A673 (cell line): Measurements from ENCODE around the gene KRTAP10-10. TPM values are rescaled to one million over a fixed set of nuclear protein-coding genes. Genes with fewer than 3 reads are reported as not detected.

Experiments used
- BruUV-seq: library from RNA; stranded (reverse); fragments of 400-500 nt; replicated peaks from 2 replicates; lab custom pipeline; 2021; lab: Mats Ljungman, UMichigan
- CTCF ChIA-PET: fragments of 300-600 bp; sonication (Branson Sonifier 250); formaldehyde crosslinking; loops from one replicate; lab custom pipeline; 2022; ENCODE audit warnings: antibody characterized with exemption; lab: Charles Lee
- POLR2A ChIA-PET: fragments of 300-600 bp; sonication (Branson Sonifier 250); formaldehyde crosslinking; loops from one replicate; lab custom pipeline; 2022; ENCODE audit warnings: antibody characterized with exemption; ENCODE audit not compliant: low non-redundant PET; lab: Charles Lee
- DNase-seq: peaks from one replicate; pipeline ENCODE4 v3.0.0-alpha.2; 2015; ENCODE audit warnings: low spot score
- H3K27ac ChIP-seq: fragments of 200-600 bp; sonication (generic); 2 replicates; pipeline ENCODE4 v1.5.1; 2016; ENCODE audit warnings: mixed run types, low read depth, mild to moderate bottlenecking, mixed read lengths, antibody characterized with exemption, low read length; ENCODE audit not compliant: poor library complexity, severe bottlenecking
- H3K27me3 ChIP-seq: fragments of 200-600 bp; sonication (generic); replicated peaks from 2 replicates; pipeline ENCODE4 v1.6.1; 2017; ENCODE audit warnings: mixed run types, low read depth, mild to moderate bottlenecking, mixed read lengths, antibody characterized with exemption, low read length; ENCODE audit not compliant: insufficient read depth, poor library complexity
- H3K36me3 ChIP-seq: fragments of 200-600 bp; sonication (generic); 2 replicates; pipeline ENCODE4 v1.6.1; 2016; ENCODE audit warnings: mixed run types, mild to moderate bottlenecking, mixed read lengths, antibody characterized with exemption, low read length; ENCODE audit not compliant: insufficient read depth, poor library complexity, severe bottlenecking
- H3K4me1 ChIP-seq: fragments of 200-600 bp; sonication (generic); 2 replicates; pipeline ENCODE4 v1.6.1; 2017; ENCODE audit warnings: mixed run types, mild to moderate bottlenecking, mixed read lengths, antibody characterized with exemption, low read length; ENCODE audit not compliant: insufficient read depth, poor library complexity, severe bottlenecking
- H3K4me3 ChIP-seq: fragments of 200-600 bp; sonication (generic); 2 replicates; pipeline ENCODE4 v1.5.1; 2016; ENCODE audit warnings: low read depth, mixed run types, mild to moderate bottlenecking, mixed read lengths, low read length; ENCODE audit not compliant: poor library complexity, severe bottlenecking
- H3K9me3 ChIP-seq: fragments of 200-600 bp; sonication (generic); 2 replicates; pipeline ENCODE4 v1.6.1; 2016; ENCODE audit warnings: mixed run types, low read depth, mild to moderate bottlenecking, mixed read lengths, antibody characterized with exemption, low read length; ENCODE audit not compliant: poor library complexity, severe bottlenecking
- CTCF ChIP-seq: fragments of 300-800, 200-600 bp; sonication (generic); conservative IDR thresholded peaks from 2 replicates; pipeline ENCODE4 v1.5.1; 2017; ENCODE audit warnings: low read depth, mild to moderate bottlenecking, antibody characterized with exemption, low read length, moderate library complexity, mixed read lengths
- EZH2 ChIP-seq: fragments of 200-600 bp; sonication (generic); IDR thresholded peaks from 2 replicates; pipeline ENCODE4 v1.6.1; 2017; ENCODE audit warnings: borderline replicate concordance, low read depth, mild to moderate bottlenecking, mixed read lengths, antibody characterized with exemption, low read length; ENCODE audit not compliant: poor library complexity, severe bottlenecking
- intact Hi-C: fragments of 100-400 bp; cut with micrococcal nuclease; formaldehyde crosslinking; loops from one replicate; pipeline ENCODE4 v1.10.0; 2022; ENCODE audit not compliant: unreplicated experiment
- total RNA-seq: library from RNA; stranded (reverse); gene quantifications from 2 replicates; pipeline ENCODE4 v1.2.3, GENCODE V29; 2021

The KRTAP10-10 gene
- total RNA-seq, 1 experiment from 2014 or later = not detected

GRCh38 chr21:44601596-44602462 is 35.3 kb upstream of the KRTAP10-10 start:
- Histone ChIP-seq H3K36me3 (no peaks in the 10 kb centered on the region), H3K27ac (no peak overlapping the region), H3K27me3 (no peaks in the 10 kb centered on the region), H3K4me3 (no peak overlapping the region), H3K9me3 (peaks cover 3% of the 10 kb centered on the region), H3K4me1 (no peaks in the 10 kb centered on the region)
- no TSS peak for BruUV-seq
- no peak for DNase-seq
- ChIA-PET CTCF (no interaction called here), POLR2A (no interaction called here)
- intact Hi-C loops = loop anchor here (10.0 kb wide), 1 partner anchor 57 kb away; the partner anchor contains the start of gene KRTAP10-1
- TF ChIP-seq EZH2 (no peak), CTCF (no peak)

DNA sequence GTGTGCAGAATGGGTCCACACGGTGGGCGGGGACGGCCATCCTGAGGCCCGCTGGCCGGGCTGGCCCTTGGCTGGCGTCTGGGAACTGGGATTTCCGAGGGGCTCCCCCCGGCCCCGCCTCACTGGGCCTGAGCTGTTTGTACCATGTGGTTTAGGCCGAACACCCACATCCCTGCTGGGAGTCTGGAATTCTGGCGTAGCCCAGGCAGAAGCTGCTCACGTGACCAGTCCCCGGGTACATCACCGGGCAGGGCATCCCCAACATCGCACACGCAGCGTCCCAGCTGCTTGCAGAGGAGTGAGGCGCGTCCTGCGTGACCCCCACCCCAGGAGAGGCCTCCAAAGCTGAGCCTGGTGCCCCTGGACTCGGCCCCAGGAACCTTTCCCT is 34.7 kb upstream of the KRTAP10-10 start:
- TF ChIP-seq EZH2 (no peak), CTCF (no peak)
- Histone ChIP-seq H3K27me3 (no peaks in the 10 kb centered on the region), H3K27ac (no peak overlapping the region), H3K9me3 (peaks cover 3% of the 10 kb centered on the region), H3K4me3 (no peak overlapping the region), H3K36me3 (no peaks in the 10 kb centered on the region), H3K4me1 (no peaks in the 10 kb centered on the region)
- no peak for DNase-seq
- intact Hi-C loops = loop anchor here (10.0 kb wide), 1 partner anchor 58 kb away; the partner anchor contains the start of gene KRTAP10-1
- no TSS peak for BruUV-seq
- ChIA-PET CTCF (no interaction called here), POLR2A (no interaction called here)

DNA sequence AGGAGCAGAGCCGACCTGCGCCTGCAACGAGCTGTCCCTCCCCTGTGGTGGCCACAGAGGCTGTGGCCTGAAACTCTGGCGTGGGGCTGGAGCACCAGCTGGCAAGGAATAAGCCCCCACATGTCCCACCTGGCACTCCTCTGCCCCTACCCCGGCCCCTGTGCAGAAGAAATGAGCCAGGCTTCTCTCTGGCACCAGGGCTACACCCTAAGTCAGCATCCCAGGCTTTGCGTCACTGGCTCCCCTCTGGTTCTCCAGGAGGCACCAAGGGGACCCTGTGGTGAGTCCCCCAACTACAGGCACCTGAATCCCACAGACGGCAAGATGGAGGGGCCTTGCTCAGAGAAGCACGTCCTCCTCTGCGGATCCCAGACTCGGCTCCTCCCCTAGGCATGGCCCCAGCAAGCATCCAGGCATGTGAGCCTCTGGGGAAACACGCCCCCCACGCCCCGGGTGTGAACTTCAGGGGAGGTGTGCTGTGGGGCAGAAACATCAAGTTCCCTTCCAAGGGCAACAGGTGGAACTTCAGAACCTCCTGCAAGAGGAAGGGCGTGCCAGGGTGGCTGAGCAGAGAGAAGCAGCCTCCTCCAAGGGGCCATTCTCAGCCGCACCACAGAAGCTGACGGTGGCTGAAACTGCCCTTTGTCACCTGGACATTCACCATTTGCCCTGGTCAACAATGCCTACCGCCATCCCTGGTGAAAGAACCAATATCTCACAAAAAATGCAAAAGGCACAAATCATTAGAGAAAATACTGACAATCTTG is 33.9 kb upstream of the KRTAP10-10 start:
- Histone ChIP-seq H3K9me3 (peaks cover 3% of the 10 kb centered on the region), H3K4me3 (no peak overlapping the region), H3K4me1 (no peaks in the 10 kb centered on the region), H3K36me3 (no peaks in the 10 kb centered on the region), H3K27ac (no peak overlapping the region), H3K27me3 (no peaks in the 10 kb centered on the region)
- BruUV-seq = no TSS peak
- POLR2A ChIA-PET = no interaction called here
- CTCF ChIA-PET = no interaction called here
- intact Hi-C loops = loop anchor here (10.0 kb wide), 1 partner anchor 58 kb away; the partner anchor contains the start of gene KRTAP10-1
- no peak for TF ChIP-seq CTCF
- no peak for TF ChIP-seq EZH2
- DNase-seq = no peak
